Measurements from ENCODE around the gene MRNIP.

MRNIP gene

GRCh38 chr5:179800071-179800695 is 58.4 kb downstream of the MRNIP start:
- H3K4me3 ChIP-seq (ENCODE audit: insufficient read depth, low read depth, low read length, poor library complexity, severe bottlenecking), result no peak overlapping the region
- H3K4me1 ChIP-seq (ENCODE audit: control insufficient read depth, insufficient read depth, low read length, poor library complexity, severe bottlenecking), result peaks cover 36% of the 10 kb centered on the region
- peaks cover 23% of the 10 kb centered on the region for H3K36me3 ChIP-seq (ENCODE audit: control insufficient read depth, insufficient read depth, low read length)
- H3K27me3 ChIP-seq (replicated peaks; ENCODE audit: control insufficient read depth, insufficient read depth, low read length, poor library complexity, severe bottlenecking), result no peaks in the 10 kb centered on the region
- H3K27ac ChIP-seq (ENCODE audit: insufficient read depth, low read length, poor library complexity, severe bottlenecking), result no peak overlapping the region
- DNase-seq, result no peak
- H3K9me3 ChIP-seq (ENCODE audit: control insufficient read depth, low read length), result no peaks in the 10 kb centered on the region

DNA sequence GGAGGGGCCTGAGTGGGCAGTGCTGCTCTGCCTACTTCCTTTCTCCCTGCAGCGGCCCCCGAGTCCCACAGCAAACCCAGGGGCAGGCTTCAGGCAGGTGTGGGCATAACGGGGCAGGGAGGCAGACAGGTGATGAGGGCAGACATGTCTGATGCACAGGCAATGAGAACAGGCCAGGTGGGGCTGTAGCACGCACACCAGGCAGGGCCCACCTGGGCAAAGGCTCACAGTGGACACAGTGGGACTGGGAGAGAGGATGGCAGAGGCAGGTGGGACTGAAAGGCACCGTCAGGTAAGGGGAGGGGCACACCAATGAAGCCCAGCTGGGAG is 59.0 kb downstream of the MRNIP start:
- H3K36me3 ChIP-seq (ENCODE audit: control insufficient read depth, insufficient read depth, low read length), result peaks cover 23% of the 10 kb centered on the region
- no peaks in the 10 kb centered on the region for H3K27me3 ChIP-seq (replicated peaks; ENCODE audit: control insufficient read depth, insufficient read depth, low read length, poor library complexity, severe bottlenecking)
- no peaks in the 10 kb centered on the region for H3K9me3 ChIP-seq (ENCODE audit: control insufficient read depth, low read length)
- no peak overlapping the region for H3K27ac ChIP-seq (ENCODE audit: insufficient read depth, low read length, poor library complexity, severe bottlenecking)
- no peak for DNase-seq
- H3K4me3 ChIP-seq (ENCODE audit: insufficient read depth, low read depth, low read length, poor library complexity, severe bottlenecking), result no peak overlapping the region
- peaks cover 36% of the 10 kb centered on the region for H3K4me1 ChIP-seq (ENCODE audit: control insufficient read depth, insufficient read depth, low read length, poor library complexity, severe bottlenecking)

DNA sequence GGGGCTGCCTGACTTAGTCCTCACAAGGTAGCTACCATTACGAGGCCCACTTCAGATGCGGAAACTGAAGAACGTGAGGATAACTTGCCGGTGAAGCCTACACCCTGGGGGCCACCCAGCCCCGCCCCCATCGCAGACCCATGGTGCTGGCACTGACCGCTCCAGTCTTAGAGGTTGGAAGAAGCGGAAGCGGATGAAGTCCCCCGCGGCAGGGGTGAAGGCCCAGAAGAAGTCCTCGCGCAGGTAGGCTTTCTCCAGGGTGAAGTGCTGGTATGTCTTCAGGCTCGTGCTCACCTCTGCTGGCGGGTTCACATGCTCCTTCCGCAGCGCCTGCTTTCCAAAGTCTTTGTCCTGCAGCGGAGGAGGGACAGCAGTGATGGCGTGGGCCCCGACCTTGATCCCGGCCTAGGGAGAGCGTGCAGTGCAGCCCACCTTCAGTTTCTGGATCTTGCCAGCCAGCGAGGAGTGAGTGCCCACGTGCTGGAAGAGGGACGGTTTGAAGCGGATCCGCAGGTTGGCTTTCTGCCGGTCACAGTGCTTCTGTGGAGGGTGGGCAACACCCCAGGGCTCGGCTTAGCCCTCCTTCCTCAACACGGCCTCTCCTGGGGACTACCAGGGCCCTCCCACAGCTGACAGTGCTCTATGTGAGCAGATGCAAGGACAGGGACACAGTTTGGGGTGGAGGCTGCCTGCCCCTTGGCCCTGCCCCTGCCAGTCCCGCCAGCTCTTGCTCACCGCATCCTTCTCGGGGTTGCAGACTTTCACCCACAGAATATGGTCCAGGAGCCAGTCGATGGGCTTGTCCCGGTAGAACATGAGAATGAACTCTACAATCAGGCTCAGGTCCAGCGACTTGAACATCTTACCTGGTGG is 59.6 kb downstream of the MRNIP start:
- Histone ChIP-seq H3K27ac (ENCODE audit: insufficient read depth, low read length, poor library complexity, severe bottlenecking) (no peak overlapping the region), H3K4me1 (ENCODE audit: control insufficient read depth, insufficient read depth, low read length, poor library complexity, severe bottlenecking) (peaks cover 36% of the 10 kb centered on the region)
- no peak for DNase-seq

GRCh38 chr5:179798144-179798770 is 60.4 kb downstream of the MRNIP start:
- peaks cover 23% of the 10 kb centered on the region for H3K36me3 ChIP-seq (ENCODE audit: control insufficient read depth, insufficient read depth, low read length)
- DNase-seq, result no peak
- no peaks in the 10 kb centered on the region for H3K9me3 ChIP-seq (ENCODE audit: control insufficient read depth, low read length)
- no peaks in the 10 kb centered on the region for H3K27me3 ChIP-seq (replicated peaks; ENCODE audit: control insufficient read depth, insufficient read depth, low read length, poor library complexity, severe bottlenecking)
- peaks cover 36% of the 10 kb centered on the region for H3K4me1 ChIP-seq (ENCODE audit: control insufficient read depth, insufficient read depth, low read length, poor library complexity, severe bottlenecking)
- H3K4me3 ChIP-seq (ENCODE audit: insufficient read depth, low read depth, low read length, poor library complexity, severe bottlenecking), result no peak overlapping the region
- H3K27ac ChIP-seq (ENCODE audit: insufficient read depth, low read length, poor library complexity, severe bottlenecking), result no peak overlapping the region

More for the DNA sequence above, 59.6 kb downstream of the MRNIP start:
- Histone ChIP-seq H3K9me3 (ENCODE audit: control insufficient read depth, low read length) (no peaks in the 10 kb centered on the region), H3K36me3 (ENCODE audit: control insufficient read depth, insufficient read depth, low read length) (peaks cover 23% of the 10 kb centered on the region), H3K27me3 (replicated peaks; ENCODE audit: control insufficient read depth, insufficient read depth, low read length, poor library complexity, severe bottlenecking) (no peaks in the 10 kb centered on the region), H3K4me3 (ENCODE audit: insufficient read depth, low read depth, low read length, poor library complexity, severe bottlenecking) (no peak overlapping the region)

DNA sequence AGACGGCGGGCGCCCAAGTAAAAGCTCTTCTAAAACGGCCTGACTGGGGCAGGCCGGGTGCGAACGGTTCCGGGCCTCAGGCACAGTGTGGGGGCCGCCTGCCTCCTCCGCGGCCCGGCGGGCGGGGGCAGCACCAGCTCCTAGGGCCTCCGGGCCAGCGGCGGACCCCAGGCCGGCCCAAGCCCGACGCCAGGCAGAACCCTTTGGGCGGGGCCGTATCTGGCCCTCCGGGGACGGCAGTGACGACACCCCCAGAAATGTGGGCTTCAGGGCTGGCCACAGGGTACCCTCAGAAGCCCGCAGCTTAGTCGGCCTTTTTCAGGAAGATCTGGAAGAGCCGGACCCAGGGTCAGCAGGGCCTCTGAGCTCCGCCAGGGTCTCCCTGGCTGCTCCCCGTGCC is 60.9 kb downstream of the MRNIP start:
- no peak for DNase-seq
- H3K4me1 ChIP-seq (ENCODE audit: control insufficient read depth, insufficient read depth, low read length, poor library complexity, severe bottlenecking), result peaks cover 33% of the 10 kb centered on the region
- peaks cover 23% of the 10 kb centered on the region for H3K36me3 ChIP-seq (ENCODE audit: control insufficient read depth, insufficient read depth, low read length)
- H3K27me3 ChIP-seq (replicated peaks; ENCODE audit: control insufficient read depth, insufficient read depth, low read length, poor library complexity, severe bottlenecking), result no peaks in the 10 kb centered on the region
- H3K9me3 ChIP-seq (ENCODE audit: control insufficient read depth, low read length), result no peaks in the 10 kb centered on the region
- H3K27ac ChIP-seq (ENCODE audit: insufficient read depth, low read length, poor library complexity, severe bottlenecking), result no peak overlapping the region
- no peak overlapping the region for H3K4me3 ChIP-seq (ENCODE audit: insufficient read depth, low read depth, low read length, poor library complexity, severe bottlenecking)

DNA sequence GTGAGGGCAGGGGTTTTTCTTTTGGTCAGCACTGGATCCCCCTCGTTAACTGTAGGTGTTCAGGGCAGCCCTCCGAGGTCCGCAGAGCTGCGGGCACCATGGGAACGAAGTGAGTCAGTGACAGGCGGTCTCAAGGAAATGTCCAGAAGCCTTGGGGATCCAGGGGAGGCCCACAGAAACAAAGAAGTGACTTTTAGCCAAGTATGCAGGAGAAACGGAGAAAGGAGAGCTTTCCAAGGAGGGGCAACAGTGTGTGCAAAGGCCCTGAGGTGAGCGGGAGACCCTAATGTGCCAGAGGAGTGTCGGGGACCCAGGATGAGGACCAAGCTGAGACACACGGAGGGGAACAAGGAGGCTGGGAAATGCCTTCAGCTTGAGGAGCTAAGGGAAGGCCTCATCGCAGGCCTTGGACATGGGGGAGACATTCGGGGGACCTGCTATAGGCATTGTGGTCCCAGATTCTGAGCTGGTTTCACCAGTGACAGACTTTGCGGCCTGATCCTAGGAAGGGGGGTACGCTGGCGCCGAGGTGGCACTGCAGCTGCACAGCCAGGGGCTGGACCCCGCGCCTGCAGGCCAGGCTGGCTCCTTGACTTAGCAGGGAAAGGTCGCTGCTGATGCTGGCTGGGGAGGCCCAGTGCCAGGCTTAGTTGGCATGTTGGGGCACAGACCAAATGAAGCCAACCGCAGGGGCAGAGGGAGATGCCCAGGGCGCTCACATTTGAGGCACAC is 61.6 kb downstream of the MRNIP start:
- H3K9me3 ChIP-seq (ENCODE audit: control insufficient read depth, low read length), result no peaks in the 10 kb centered on the region
- no peak overlapping the region for H3K4me3 ChIP-seq (ENCODE audit: insufficient read depth, low read depth, low read length, poor library complexity, severe bottlenecking)
- peaks cover 32% of the 10 kb centered on the region for H3K4me1 ChIP-seq (ENCODE audit: control insufficient read depth, insufficient read depth, low read length, poor library complexity, severe bottlenecking)
- peaks cover 23% of the 10 kb centered on the region for H3K36me3 ChIP-seq (ENCODE audit: control insufficient read depth, insufficient read depth, low read length)
- DNase-seq, result no peak
- no peaks in the 10 kb centered on the region for H3K27me3 ChIP-seq (replicated peaks; ENCODE audit: control insufficient read depth, insufficient read depth, low read length, poor library complexity, severe bottlenecking)
- H3K27ac ChIP-seq (ENCODE audit: insufficient read depth, low read length, poor library complexity, severe bottlenecking), result no peak overlapping the region

DNA sequence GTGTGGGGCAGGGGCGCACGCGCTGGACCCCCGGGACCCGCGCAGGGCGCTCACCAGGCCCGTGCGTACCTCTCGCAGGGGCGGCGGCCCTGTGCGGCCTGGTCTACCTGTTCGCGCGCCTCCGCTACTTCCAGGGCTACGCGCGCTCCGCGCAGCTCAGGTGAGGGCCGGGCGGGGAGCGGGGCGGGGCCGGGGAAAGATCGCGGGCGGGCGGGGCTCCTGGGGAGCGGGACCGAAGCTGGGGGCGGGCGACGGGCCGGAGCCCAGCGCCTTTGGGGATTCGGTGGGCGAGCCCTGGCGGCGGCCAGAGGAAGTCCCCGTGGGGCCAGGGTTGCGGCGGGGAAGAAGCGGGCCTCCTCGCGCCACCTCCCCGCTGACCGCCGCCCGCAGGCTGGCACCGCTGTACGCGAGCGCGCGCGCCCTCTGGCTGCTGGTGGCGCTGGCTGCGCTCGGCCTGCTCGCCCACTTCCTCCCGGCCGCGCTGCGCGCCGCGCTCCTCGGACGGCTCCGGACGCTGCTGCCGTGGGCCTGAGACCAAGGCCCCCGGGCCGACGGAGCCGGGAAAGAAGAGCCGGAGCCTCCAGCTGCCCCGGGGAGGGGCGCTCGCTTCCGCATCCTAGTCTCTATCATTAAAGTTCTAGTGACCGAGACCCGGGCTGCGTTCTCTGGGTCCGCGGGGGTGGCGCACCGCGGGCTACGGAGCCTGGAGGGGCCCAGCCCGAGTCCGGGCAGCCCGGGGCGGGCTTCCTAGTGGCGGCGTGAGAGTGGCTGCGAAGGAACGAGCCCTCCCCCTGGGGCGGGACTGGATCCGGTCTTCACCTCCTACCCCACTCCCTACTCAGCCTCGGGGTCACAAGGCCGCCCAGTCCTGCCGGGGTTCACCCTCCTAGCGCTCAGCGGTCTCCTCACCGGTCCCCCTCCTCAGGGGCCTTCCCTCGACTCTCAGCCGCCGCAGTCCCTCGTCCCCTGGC is 62.5 kb downstream of the MRNIP start:
- Histone ChIP-seq H3K27ac (ENCODE audit: insufficient read depth, low read length, poor library complexity, severe bottlenecking) (peak overlapping the region; percentile 60), H3K27me3 (replicated peaks; ENCODE audit: control insufficient read depth, insufficient read depth, low read length, poor library complexity, severe bottlenecking) (no peaks in the 10 kb centered on the region), H3K9me3 (ENCODE audit: control insufficient read depth, low read length) (no peaks in the 10 kb centered on the region), H3K4me1 (ENCODE audit: control insufficient read depth, insufficient read depth, low read length, poor library complexity, severe bottlenecking) (peaks cover 29% of the 10 kb centered on the region), H3K36me3 (ENCODE audit: control insufficient read depth, insufficient read depth, low read length) (peaks cover 23% of the 10 kb centered on the region), H3K4me3 (ENCODE audit: insufficient read depth, low read depth, low read length, poor library complexity, severe bottlenecking) (peak overlapping the region; percentile 67)
- peak; percentile 52 to 61 (median 58) for DNase-seq

DNA sequence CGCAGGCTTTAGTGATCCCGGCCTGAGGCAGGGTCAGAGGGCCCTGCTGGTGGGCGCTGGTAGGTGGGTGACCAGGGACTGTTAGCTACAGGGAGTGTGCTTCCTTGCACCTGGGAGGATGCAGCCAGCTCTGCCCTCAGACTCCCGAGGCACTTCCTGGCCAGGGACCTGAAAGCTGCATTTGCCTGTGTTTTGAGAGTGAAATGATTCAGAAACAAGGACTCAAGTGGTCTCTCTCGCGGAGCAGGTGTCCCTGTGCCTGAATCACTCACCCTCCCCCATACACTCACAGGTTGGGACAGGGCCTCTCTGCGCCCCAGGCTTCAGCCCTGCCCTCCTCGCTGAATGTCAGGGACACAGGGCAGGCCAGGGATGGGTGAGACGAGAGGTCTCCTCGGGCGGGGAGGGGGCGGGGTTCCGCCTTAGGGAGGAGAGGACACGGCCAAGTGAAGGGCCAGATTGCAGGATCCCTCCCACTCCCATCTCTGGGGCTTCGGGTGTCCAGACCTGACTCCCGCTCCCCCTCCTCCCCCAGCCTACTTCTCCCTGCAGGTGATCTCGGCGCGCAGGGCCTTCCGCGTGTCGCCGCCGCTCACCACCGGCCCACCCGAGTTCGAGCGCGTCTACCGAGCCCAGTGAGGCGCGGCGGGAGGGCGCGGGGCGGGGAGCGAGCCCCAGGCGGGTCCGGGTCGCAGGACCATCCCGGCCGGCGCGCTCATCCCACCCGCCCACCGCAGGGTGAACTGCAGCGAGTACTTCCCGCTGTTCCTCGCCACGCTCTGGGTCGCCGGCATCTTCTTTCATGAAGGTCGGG is 63.4 kb downstream of the MRNIP start:
- H3K27me3 ChIP-seq (replicated peaks; ENCODE audit: control insufficient read depth, insufficient read depth, low read length, poor library complexity, severe bottlenecking), result no peaks in the 10 kb centered on the region
- peak overlapping the region; percentile 60 for H3K27ac ChIP-seq (ENCODE audit: insufficient read depth, low read length, poor library complexity, severe bottlenecking)
- no peak for DNase-seq
- peaks cover 23% of the 10 kb centered on the region for H3K36me3 ChIP-seq (ENCODE audit: control insufficient read depth, insufficient read depth, low read length)
- peaks cover 29% of the 10 kb centered on the region for H3K4me1 ChIP-seq (ENCODE audit: control insufficient read depth, insufficient read depth, low read length, poor library complexity, severe bottlenecking)
- no peaks in the 10 kb centered on the region for H3K9me3 ChIP-seq (ENCODE audit: control insufficient read depth, low read length)
- peak overlapping the region; percentile 67 for H3K4me3 ChIP-seq (ENCODE audit: insufficient read depth, low read depth, low read length, poor library complexity, severe bottlenecking)

Data from effector memory CD4-positive, alpha-beta T cell (primary cell).